ENCODE measurements around the gene SLC5A5.
"Not testable (repeated sequence)": the region's sequence is repeated elsewhere in the genome, so short reads cannot be mapped to it uniquely, and the experiment has no call there.

DNA sequence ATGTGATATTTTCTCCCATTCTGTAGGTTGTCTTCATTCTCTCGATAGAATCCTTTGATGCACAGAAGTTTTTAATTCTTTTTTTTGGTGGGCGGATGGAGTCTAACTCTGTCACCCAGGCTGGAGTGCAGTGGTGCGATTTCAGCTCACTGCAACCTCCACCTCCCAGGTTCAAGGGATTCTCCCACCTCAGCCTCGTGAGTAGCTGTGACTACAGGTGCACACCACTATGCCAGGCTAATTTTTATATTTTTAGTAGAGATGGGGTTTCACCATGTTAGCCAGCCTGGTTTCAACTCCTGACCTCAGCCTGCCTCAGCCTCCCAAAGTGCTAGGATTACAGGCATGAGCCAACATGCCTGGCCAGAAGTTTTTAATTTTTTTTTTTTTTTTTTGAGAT, 15.5 kb downstream of the SLC5A5 start:
- TF ChIP-seq, protein P1, sequence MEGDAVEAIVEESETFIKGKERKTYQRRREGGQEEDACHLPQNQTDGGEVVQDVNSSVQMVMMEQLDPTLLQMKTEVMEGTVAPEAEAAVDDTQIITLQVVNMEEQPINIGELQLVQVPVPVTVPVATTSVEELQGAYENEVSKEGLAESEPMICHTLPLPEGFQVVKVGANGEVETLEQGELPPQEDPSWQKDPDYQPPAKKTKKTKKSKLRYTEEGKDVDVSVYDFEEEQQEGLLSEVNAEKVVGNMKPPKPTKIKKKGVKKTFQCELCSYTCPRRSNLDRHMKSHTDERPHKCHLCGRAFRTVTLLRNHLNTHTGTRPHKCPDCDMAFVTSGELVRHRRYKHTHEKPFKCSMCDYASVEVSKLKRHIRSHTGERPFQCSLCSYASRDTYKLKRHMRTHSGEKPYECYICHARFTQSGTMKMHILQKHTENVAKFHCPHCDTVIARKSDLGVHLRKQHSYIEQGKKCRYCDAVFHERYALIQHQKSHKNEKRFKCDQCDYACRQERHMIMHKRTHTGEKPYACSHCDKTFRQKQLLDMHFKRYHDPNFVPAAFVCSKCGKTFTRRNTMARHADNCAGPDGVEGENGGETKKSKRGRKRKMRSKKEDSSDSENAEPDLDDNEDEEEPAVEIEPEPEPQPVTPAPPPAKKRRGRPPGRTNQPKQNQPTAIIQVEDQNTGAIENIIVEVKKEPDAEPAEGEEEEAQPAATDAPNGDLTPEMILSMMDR (IDR thresholded peaks at IDR 0.05; ENCODE audit: low read depth, low read length, poor library complexity, severe bottlenecking): not testable (repeated sequence)
- TF ChIP-seq EZH2phosphoT487 (IDR thresholded peaks at IDR 0.05; ENCODE audit: borderline replicate concordance, low read length): not testable (repeated sequence)

Data from DOHH2 (cell line).